ENCODE measurements around the gene KLK5.

Gene KLK5

DNA sequence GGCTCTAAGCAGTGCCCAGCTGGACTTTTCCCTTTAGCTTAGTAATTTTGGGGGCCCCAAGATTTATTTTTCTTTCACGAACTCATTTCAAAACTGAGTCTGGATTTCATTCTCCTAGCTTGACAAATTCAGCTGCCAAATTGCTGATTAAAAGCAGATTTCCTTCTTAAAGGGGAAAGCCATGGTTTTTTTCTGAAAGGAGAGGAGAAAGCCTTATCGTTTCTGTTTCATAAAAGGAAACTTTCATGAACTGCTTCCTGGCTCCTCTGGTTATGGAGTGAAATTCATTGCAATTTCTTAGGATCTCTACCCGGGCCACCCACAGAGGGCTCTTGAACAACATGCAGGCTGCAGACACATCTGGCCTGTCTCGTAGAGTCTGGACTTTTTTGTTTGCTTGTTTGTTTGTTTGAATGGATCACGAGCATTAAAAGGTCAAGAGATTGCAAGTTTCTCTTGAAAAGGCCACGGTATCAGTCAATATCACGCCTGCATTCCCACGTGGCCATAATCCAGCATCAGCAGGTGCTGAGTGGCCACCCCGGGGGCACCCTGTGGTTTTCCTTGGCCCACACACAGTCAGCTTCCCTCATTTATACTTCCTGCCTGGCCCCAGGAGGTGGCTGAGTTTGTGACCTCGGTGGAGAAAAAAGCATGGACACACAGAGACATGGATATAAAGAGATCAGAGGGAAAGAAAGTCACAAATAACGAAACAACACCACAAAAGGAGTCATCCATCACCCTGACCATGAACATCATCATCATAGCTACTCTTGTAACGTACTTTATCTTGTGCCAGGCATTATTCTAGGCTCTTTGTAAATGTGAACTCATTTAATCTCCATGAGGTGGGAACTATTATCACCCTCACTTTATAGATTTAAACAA, 31.2 kb downstream of the KLK5 start:
- TF ChIP-seq GATA2 (IDR thresholded peaks at IDR 0.05; ENCODE audit: low read depth, low read length) (no peak), GATA3 (IDR thresholded peaks at IDR 0.05; ENCODE audit: low read depth, low read length) (no peak)

DNA sequence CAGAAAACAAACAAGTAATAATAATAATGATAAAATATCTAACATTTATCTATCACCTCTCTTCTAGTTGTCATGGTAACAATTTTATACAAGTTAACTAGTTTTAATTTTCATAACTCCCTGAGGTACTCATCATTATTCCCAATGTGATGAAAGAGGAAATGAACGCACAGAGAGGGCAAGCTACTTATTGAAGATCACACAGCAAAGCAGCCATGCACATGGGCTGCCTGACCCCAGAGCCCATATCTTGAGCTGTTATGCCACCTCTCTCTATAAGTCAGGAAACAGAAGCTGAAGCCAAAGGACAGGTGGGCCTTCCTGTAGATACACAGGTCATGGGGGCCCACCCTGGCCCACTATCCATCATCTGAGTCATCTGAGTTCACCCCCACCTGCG, 36.8 kb downstream of the KLK5 start:
- no peak for TF ChIP-seq GATA2 (IDR thresholded peaks at IDR 0.05; ENCODE audit: low read depth, low read length)
- TF ChIP-seq GATA3 (IDR thresholded peaks at IDR 0.05; ENCODE audit: low read depth, low read length), result no peak

DNA sequence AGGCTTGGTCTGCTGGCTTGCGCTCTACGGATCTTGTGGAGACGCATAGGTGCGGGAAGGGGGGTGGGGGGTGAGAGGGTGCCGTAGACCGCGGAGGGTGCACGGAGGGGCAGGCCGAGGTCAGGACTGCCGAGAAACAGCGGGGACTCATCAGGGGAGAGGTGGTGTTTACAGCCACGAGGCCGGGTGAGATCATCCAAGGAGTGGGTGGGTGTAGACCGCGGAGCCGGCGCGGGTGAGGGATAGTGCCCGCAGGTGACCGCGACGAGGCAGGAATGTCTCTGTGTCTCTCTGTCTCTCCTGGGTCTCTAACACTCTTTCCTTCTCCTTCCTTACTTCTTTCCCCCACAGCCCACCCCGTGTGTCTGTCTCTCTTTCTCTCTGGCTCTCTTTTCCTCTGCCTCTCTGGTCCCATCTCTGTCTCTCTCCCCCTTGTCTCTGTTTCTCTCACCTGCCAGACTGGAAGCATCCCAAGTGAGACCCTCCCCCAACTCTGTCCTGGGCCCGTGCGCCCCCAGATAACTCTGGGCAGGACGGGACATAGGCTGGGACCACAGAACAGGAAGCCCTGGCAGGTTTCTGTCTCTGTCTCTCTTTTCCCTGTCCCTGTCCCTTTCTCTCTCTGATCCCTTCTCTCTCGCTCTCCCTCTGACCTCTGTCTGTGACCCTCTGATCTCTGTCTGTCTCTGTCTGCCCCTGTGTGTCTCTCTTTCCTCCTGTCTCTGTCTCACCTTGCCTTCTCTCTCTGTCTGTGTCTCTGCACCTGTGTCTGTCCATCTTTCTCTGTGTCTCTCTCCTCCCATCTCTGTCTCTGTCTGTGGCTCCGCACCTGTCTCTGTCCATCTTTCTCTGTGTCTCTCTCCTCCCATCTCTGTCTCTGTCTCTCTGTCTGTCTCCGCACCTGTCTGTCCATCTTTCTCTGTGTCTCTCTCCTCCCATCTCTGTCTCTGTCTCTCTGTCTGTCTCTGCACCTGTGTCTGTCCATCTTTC, 39.8 kb downstream of the KLK5 start:
- TF ChIP-seq GATA3 (IDR thresholded peaks at IDR 0.05; ENCODE audit: low read depth, low read length) (no peak), GATA2 (IDR thresholded peaks at IDR 0.05; ENCODE audit: low read depth, low read length) (no peak)

DNA sequence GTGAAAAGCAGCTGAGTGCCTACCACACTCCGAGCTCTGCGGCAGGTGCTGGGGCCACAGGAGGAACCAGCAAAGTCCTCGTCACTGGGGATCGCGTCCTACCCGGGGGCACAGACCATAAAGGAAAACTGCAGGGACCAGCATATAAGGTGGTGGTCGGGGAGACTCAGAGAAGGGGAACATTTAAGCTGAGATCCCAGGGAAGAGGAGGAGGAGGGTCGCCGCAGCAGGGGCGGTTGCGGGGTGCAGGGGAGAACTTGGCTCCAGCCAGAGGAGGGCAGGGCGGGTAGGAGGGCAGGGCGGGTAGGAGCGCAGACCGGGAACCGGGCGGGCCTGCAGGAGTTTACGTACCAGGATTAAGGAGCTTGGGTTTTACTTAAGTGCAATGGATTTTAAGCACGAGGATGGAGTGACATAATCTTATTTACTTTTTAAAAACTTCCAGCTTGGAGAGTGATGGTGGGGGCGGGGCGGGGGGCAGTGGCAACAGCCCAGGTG, 40.7 kb downstream of the KLK5 start:
- TF ChIP-seq GATA2 (IDR thresholded peaks at IDR 0.05; ENCODE audit: low read depth, low read length), result no peak
- TF ChIP-seq GATA3 (IDR thresholded peaks at IDR 0.05; ENCODE audit: low read depth, low read length), result no peak

DNA sequence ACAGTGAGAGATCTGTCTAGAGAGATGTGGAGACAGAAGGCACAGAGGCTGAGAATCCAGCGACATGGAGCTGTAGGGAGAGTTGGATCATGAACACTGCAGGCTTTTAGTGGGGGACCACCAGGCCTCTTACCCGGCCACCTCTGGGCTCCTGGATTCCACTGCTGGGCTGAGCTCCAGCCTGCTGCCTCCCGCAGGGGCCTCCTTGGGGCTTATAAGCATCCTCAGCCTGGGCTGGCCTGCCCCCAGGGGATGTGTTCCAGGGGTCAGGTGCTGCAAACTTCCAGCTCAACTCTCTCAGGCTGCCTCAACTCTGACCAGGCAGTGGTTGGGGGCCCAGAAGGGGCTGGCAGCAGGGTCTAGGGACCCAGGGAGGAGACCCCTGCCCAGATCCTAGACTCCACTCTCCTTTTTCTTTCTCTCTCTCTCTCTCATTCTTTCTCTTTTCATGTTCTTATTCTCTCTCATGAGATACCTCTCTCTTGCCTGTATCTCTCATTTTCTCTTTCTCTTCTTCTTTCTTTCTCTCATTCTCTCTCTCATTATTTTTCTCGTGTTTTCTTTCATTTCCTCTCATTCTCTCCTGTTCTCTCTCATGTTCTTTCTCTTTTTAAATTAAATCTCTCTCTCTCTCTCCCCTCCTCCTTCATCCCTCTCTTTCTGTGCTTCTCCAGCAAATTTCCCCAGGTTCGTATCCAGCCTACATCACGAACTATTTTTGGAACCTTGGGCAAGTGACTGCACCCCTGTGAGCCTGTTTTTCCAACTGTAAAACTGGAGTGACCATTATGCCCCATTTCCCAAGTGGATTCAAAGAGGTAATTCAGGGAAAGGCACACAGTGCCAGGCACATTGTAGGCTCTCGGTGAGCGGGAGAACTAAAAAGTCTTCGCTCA, 41.4 kb downstream of the KLK5 start, which contains the start of gene KLK4:
KLK4 (minus strand) TSS at position 190 of the 896 bp plus-strand sequence. CDS start 657 bp downstream, outside the sequence.
- TF ChIP-seq GATA2 (IDR thresholded peaks at IDR 0.05; ENCODE audit: low read depth, low read length) (no peak), GATA3 (IDR thresholded peaks at IDR 0.05; ENCODE audit: low read depth, low read length) (no peak)

DNA sequence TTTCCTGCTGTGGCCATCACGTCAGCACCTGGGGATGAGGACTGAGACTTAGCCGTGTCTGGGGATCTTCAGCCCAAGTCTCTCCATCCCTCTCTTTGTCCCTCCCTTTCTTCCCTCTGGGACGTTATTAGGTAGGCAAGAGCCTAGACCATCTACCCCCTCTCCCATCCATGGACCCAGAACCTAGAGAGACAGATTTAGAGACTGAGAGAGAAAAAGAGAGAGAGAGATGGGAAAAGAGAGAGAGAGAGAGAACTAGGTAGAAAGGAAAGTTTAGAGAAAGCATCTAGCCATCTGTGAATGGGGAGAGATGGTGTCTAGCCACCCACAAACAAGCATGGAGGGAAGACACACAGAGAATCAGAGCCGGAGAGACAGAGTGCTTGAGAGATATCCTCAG, 42.1 kb downstream of the KLK5 start:
- TF ChIP-seq GATA2 (IDR thresholded peaks at IDR 0.05; ENCODE audit: low read depth, low read length) (no peak), GATA3 (IDR thresholded peaks at IDR 0.05; ENCODE audit: low read depth, low read length) (no peak)

DNA sequence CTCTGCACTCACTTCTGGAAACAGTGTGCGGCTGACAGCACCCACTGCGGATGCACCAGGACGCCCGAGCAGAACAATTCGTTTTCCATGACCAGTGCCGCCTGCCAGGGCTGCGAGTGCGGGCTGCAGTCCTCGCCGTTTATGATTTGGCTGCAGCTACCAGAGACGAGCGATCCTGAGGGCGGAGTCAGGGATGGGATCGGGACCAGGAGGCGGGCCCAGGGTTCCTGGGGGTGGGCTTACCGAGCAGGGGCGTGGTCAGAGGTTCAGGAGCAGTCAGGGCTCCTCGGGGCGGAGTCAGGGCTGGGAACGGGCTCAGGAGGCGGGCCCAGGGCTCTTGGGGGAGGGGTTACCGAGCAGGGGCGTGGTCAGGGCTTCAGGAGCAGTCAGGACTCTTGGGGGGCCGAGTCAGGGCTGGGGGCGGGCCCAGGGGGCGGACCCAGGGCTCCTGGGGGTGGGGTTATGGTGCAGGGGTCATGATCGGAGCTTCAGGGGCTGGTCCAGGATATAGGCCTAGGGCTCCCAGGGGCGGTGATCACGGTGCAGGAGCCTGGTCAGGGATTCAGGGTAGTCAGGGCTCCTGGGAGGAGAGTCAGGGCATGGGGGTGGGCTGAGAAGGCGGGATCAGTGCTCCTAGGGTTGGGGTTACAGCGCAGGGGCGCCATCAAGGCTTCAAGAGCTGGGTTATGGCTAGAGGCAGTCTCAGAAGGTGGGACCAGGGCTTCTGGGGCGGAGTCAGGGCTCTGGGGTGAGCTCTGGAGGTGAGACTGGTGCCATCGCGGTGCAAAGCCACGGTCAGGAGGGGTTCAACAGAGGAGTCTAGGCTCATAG, 43.4 kb downstream of the KLK5 start:
- TF ChIP-seq GATA3 (IDR thresholded peaks at IDR 0.05; ENCODE audit: low read depth, low read length) (no peak), GATA2 (IDR thresholded peaks at IDR 0.05; ENCODE audit: low read depth, low read length) (no peak)

DNA sequence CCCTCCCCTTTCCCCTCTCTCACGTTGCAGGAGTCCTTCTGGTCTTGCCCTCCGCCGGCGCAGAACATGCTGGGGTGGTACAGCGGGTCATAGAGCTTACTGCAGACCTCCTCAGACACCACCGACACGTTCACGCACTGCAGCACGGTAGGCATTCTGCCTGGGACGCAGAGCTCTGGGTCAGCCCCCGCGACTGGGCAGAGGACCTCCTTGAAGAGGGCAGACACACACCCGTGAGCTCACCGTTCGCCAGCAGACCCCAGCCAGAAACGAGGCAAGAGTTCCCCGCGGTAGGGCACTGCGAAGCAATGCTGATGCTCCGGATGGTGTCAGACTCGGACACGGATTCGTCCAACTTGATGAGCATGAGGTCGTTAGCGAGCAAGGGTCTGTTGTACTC, 44.5 kb downstream of the KLK5 start:
- TF ChIP-seq GATA2 (IDR thresholded peaks at IDR 0.05; ENCODE audit: low read depth, low read length) (no peak), GATA3 (IDR thresholded peaks at IDR 0.05; ENCODE audit: low read depth, low read length) (no peak)

DNA sequence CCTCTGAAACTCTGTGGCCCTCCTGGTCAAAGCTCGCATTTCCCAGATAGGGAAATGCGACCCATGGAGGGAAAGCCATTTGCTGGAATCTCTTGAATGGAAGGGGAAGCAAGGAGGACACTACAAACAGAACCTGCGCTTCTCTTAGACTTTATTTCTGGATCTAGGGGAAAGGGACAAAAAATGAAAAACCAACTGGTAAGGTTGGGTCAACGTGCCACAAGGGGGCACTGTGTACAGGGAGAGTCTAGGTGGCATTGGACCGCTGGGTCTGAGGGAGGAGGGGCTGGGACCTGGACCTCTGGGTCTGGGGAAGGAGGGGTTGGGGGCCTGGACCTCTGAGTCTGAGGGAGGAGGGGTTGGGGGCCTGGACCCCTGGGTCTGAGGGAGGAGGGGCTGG, 46.6 kb downstream of the KLK5 start:
- no peak for TF ChIP-seq GATA3 (IDR thresholded peaks at IDR 0.05; ENCODE audit: low read depth, low read length)

DNA sequence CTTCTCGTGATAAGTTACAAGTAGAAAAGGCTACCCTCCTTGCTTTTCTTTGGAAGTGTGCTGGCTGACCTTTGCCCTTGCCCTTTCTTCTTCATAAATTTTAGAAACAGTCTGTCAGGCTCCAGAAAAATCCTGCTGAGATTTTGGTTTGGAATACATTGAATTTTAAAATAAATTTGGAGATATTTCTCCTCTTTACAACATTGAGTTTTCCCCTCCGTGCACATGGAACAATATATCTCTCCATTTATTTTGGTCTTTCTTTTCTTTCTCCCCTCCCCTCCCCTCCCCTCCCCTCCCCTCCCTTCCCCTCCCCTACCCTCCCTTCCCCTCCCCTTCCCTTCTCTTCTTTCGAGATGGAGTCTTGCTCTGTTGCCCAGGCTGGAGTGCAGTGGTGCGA, 50.2 kb downstream of the KLK5 start:
- TF ChIP-seq GATA3 (IDR thresholded peaks at IDR 0.05; ENCODE audit: low read depth, low read length), result no peak
- TF ChIP-seq GATA2 (IDR thresholded peaks at IDR 0.05; ENCODE audit: low read depth, low read length), result no peak

DNA sequence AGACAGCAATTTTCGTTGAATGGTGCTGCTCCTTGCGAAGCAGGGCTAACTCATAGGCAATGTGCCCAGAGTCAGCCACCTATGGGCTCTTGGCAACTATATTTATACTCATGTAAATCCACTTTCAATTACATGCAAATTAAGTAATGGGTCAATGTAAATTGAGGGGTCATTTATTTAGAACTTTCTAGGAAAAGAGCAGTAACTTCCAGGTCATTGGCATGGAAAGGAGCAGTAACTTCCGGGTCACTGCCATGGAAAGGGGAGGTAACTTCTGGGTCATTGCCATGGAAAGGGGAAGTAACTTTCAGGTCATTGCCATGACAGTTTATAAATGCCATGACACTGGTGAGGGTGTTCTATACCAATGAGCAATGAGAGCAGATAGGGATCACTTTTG, 53.3 kb downstream of the KLK5 start:
- TF ChIP-seq GATA2 (IDR thresholded peaks at IDR 0.05; ENCODE audit: low read depth, low read length) (no peak), GATA3 (IDR thresholded peaks at IDR 0.05; ENCODE audit: low read depth, low read length) (no peak)

DNA sequence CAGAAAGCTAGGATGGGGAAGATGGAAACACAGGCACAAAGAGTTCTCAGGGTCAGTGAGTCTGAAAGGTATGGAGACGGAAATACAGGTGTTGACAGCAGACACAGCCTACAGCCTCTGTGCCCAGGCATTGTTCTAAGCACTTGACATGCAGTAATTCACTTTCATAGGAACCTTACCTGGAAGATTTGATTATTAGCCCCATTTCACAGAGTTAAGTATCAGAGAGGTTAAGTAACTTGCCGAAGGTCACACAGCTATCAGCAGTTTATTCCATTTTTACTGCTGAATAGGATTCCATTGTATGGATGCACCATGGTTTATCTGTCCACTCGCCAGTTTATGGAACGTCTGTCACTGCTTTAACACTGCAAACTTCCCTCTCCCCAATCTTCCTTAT, 54.8 kb downstream of the KLK5 start:
- no peak for TF ChIP-seq GATA2 (IDR thresholded peaks at IDR 0.05; ENCODE audit: low read depth, low read length)
- no peak for TF ChIP-seq GATA3 (IDR thresholded peaks at IDR 0.05; ENCODE audit: low read depth, low read length)

Data from SH-SY5Y (cell line).